Gastroesophageal sphincter (tissue), 3 donors: ENCODE measurements around the gene RPL18.

Source experiments
- CTCF ChIP-seq, 4 experiments: fragments of 200-600 bp in 2 of 4; fragments of 450-650 bp in 2 of 4; sonication (generic) in 1 of 4; IDR thresholded peaks; one replicate each; pipeline ENCODE4 v1.5.1; 2017 to 2019; ENCODE audit warnings: antibody characterized with exemption in 4 of 4, mild to moderate bottlenecking in 2 of 4, moderate library complexity in 2 of 4
- POLR2A ChIP-seq, 2 donors: fragments of 450-650 bp; IDR thresholded peaks; one replicate each; pipeline ENCODE4 v1.6.1; 2017; ENCODE audit warnings: antibody characterized with exemption in 2 of 2, mild to moderate bottlenecking in 2 of 2, moderate library complexity in 1 of 2
- POLR2AphosphoS5 ChIP-seq: sonication (generic); formaldehyde crosslinking; IDR thresholded peaks from one replicate; pipeline ENCODE4 v1.6.1; 2017; ENCODE audit warnings: antibody characterized with exemption

GRCh38 chr19:48568345-48568886 is 50.6 kb downstream of the RPL18 start:
- TF ChIP-seq CTCF (IDR thresholded peaks at IDR 0.05) (no peak), POLR2A (IDR thresholded peaks at IDR 0.05) (no peak), POLR2AphosphoS5 (peak; percentile 88)
